GM12872 (cell line): Measurements from ENCODE around the gene PRLHR.
A peak's percentile ranks its signal among the peaks of the same experiment; 100 is the strongest.

Experiments used
- CTCF ChIP-seq: IDR thresholded peaks from 3 replicates; pipeline ENCODE4 v1.5.1; 2011; ENCODE audit warnings: low read depth, mild to moderate bottlenecking, low read length, moderate library complexity; ENCODE audit not compliant: insufficient read depth

PRLHR gene

GRCh38 chr10:118551535-118552100 is 43.8 kb downstream of the PRLHR start:
- TF ChIP-seq CTCF: no peak

GRCh38 chr10:118547282-118547681 is 48.2 kb downstream of the PRLHR start:
- TF ChIP-seq CTCF: no peak

GRCh38 chr10:118546479-118546878 is 49.0 kb downstream of the PRLHR start:
- TF ChIP-seq CTCF: no peak

GRCh38 chr10:118545381-118545780 is 50.1 kb downstream of the PRLHR start:
- no peak for TF ChIP-seq CTCF

- no peak for TF ChIP-seq CTCF
These were observed 51.0 kb downstream of the PRLHR start for GRCh38 chr10:118544401-118544948.

GRCh38 chr10:118543714-118544400 is 51.6 kb downstream of the PRLHR start:
- peak; percentile 74 for TF ChIP-seq CTCF

- TF ChIP-seq CTCF: no peak
These were observed 52.7 kb downstream of the PRLHR start for GRCh38 chr10:118542745-118543144.
